OCI-LY1 (cell line): ENCODE results near the gene FGGY.

Source experiments
- CTCF ChIP-seq: fragments of 200-600 bp; sonication (generic), shearing (Covaris generic); IDR thresholded peaks from 2 replicates; pipeline ENCODE4 v1.5.1; 2017; ENCODE audit warnings: mild to moderate bottlenecking, antibody characterized with exemption, low read length, moderate library complexity, mixed read lengths
- EZH2 ChIP-seq: fragments of 200-600 bp; sonication (generic), shearing (Covaris generic); IDR thresholded peaks from 2 replicates; pipeline ENCODE4 v1.8.0; 2017; ENCODE audit warnings: borderline replicate concordance, mixed run types, mild to moderate bottlenecking, antibody characterized with exemption, low read length, moderate library complexity, mixed read lengths

GRCh38 chr1:59653968-59654367 is 357.1 kb downstream of the FGGY start:
- TF ChIP-seq CTCF (no peak), EZH2 (no peak)
